Ovary (tissue), 3 donors: ENCODE data around the gene RYR3.

Source experiments
- EP300 ChIP-seq: sonication (generic); formaldehyde crosslinking; IDR thresholded peaks from one replicate; pipeline ENCODE4 v1.6.1; 2017; ENCODE audit warnings: antibody characterized with exemption
- POLR2A ChIP-seq: fragments of 450-650 bp; IDR thresholded peaks from one replicate; pipeline ENCODE4 v1.6.1; 2017; ENCODE audit warnings: antibody characterized with exemption, mild to moderate bottlenecking, moderate library complexity
- TF ChIP-seq, protein P1 (sequence below), 3 donors: fragments of 450-650 bp in 2 of 3; fragments of 200-600 bp in 1 of 3; IDR thresholded peaks; one replicate each; pipeline versions ENCODE4 v1.5.1 to v1.8.0; 2016 to 2022; ENCODE audit warnings: antibody characterized with exemption in 3 of 3, mild to moderate bottlenecking in 1 of 3
- donor health status: DM: no; HTN: no; CAD: no.

DNA sequence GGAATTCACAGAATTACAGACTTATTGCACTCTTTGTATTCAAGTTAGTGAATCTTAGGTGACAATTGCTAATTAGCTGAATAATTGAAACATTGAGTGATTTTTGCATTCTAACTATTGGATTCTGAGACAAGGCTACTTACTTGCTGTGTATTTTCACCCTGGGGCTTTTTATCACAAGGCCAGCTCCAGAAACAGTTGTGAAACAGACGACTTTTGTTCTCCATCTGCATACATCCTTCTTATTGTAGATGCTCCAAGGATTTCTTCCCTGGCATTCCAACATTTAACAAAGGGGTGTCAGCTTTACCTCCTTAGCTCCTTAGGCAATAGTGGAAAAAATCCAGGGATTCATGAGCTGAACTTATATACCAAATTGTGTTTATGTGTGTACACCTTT lies 424.4 kb downstream of the RYR3 start:
- TF ChIP-seq POLR2A (no peak), EP300 (no peak)
- TF ChIP-seq, protein P1, sequence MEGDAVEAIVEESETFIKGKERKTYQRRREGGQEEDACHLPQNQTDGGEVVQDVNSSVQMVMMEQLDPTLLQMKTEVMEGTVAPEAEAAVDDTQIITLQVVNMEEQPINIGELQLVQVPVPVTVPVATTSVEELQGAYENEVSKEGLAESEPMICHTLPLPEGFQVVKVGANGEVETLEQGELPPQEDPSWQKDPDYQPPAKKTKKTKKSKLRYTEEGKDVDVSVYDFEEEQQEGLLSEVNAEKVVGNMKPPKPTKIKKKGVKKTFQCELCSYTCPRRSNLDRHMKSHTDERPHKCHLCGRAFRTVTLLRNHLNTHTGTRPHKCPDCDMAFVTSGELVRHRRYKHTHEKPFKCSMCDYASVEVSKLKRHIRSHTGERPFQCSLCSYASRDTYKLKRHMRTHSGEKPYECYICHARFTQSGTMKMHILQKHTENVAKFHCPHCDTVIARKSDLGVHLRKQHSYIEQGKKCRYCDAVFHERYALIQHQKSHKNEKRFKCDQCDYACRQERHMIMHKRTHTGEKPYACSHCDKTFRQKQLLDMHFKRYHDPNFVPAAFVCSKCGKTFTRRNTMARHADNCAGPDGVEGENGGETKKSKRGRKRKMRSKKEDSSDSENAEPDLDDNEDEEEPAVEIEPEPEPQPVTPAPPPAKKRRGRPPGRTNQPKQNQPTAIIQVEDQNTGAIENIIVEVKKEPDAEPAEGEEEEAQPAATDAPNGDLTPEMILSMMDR (IDR thresholded peaks at IDR 0.05), result no peak
